ENCODE measurements around the gene AFF2.

DNA sequence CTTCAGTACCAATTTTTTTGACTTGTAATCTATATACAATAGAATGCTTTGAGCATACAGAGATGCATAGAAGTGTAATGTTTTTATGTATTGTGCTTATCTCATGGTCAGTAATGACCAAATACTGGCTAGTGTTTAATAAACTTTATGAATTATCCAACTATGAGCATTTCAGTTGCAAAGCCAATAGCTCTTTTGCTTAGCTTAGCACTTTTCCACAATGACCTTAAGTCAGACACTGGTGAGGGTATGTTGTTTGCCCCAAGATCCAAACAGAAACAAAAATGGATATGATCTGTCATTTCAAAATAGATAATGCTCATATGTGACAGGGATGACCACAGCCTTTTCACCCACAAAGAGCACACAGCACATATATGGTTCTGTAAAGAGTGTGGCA, 393.0 kb downstream of the AFF2 start:
- TF ChIP-seq, protein P1, sequence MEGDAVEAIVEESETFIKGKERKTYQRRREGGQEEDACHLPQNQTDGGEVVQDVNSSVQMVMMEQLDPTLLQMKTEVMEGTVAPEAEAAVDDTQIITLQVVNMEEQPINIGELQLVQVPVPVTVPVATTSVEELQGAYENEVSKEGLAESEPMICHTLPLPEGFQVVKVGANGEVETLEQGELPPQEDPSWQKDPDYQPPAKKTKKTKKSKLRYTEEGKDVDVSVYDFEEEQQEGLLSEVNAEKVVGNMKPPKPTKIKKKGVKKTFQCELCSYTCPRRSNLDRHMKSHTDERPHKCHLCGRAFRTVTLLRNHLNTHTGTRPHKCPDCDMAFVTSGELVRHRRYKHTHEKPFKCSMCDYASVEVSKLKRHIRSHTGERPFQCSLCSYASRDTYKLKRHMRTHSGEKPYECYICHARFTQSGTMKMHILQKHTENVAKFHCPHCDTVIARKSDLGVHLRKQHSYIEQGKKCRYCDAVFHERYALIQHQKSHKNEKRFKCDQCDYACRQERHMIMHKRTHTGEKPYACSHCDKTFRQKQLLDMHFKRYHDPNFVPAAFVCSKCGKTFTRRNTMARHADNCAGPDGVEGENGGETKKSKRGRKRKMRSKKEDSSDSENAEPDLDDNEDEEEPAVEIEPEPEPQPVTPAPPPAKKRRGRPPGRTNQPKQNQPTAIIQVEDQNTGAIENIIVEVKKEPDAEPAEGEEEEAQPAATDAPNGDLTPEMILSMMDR (IDR thresholded peaks at IDR 0.05): no peak
- no peak for TF ChIP-seq POLR2AphosphoS5 (IDR thresholded peaks at IDR 0.05)
